Measurements from ENCODE around the gene PCDHGA5.
"Not testable (repeated sequence)": the region's sequence is repeated elsewhere in the genome, so short reads cannot be mapped to it uniquely, and the experiment has no call there.

PCDHGA5 gene

DNA sequence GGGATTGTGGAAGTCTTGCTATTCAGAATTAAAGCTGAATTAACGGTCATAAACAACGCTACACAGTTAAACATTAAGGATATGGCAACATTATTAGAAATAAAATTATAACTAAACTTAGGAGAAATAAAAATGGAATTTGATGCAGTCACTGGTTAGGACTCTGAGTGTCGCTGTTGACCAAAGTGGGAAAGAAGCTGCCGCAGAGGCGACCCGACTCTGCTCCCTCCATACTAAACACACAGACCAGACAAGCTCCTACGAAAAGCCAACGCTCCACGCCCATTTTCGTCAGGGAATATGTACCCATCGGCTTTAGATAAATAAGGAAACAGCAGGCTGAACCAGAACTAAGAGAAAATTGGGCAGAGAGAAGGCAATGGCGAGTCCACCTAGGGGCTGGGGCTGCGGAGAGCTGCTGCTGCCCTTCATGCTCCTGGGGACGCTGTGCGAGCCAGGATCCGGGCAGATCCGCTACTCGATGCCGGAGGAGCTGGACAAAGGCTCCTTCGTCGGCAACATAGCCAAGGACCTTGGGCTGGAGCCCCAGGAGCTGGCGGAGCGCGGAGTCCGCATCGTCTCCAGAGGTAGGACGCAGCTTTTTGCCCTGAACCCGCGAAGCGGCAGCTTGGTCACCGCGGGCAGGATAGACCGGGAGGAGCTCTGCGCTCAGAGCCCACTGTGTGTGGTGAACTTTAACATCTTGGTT, at the start of gene PCDHGA5:
Gene PCDHGA5, plus strand, starts transcription at position 211 of the 709 bp plus-strand sequence. Its CDS starts 169 bp downstream, at position 380.
- in situ Hi-C loops (cut with HindIII; ENCODE audit: low pct_ligation_motif_present, low sequenced_read_pairs): no loop called here
- H3K27ac ChIP-seq: no peak within 1 kb of the TSS
- no peak within 1 kb of the TSS for H3K4me3 ChIP-seq (ENCODE audit: low read depth, low read length)
- TF ChIP-seq CTCF (IDR thresholded peaks at IDR 0.05; ENCODE audit: low read depth, low read length, missing control alignments): peak; percentile 29
- no peak for DNase-seq
- H3K36me3 ChIP-seq (replicated peaks): no peaks in the 10 kb centered on the region
- peaks cover 8% of the 10 kb centered on the region for H3K27me3 ChIP-seq (replicated peaks)

DNA sequence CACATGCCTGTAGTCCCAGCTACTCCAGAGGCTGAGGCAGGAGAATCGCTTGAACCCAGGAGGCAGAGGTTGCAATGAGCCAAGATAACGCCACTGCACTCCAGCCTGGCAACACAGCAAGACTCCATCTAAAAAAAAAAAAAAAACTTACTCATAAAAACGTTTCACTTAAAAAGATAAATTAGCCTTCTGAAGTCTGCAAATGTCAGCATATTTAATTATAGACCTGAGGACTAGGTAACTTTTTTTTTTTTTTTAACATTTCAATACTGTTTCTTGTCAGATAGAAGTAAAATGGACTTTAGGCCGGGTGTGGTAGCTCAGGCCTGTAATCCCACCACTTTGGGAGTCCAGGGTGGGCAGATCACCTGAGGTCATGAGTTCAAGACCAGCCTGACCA, 47.0 kb upstream of the PCDHGA5 start:
- DNase-seq; H3K4me3 ChIP-seq (ENCODE audit: low read depth, low read length); H3K27me3 ChIP-seq (replicated peaks); H3K27ac ChIP-seq; in situ Hi-C loops (cut with HindIII; ENCODE audit: low pct_ligation_motif_present, low sequenced_read_pairs): not testable (repeated sequence)
- peaks cover 17% of the 10 kb centered on the region for H3K36me3 ChIP-seq (replicated peaks)

- H3K4me3 ChIP-seq (ENCODE audit: low read depth, low read length): no peak overlapping the region
- peak; percentile 29 for DNase-seq
- no peaks in the 10 kb centered on the region for H3K27me3 ChIP-seq (replicated peaks)
- in situ Hi-C loops (cut with HindIII; ENCODE audit: low pct_ligation_motif_present, low sequenced_read_pairs): no loop called here
- no peak for TF ChIP-seq CTCF (IDR thresholded peaks at IDR 0.05; ENCODE audit: low read depth, low read length, missing control alignments)
- H3K27ac ChIP-seq: no peak overlapping the region
- H3K36me3 ChIP-seq (replicated peaks): peaks cover 17% of the 10 kb centered on the region
Measured at GRCh38 chr5:141319202-141319601, 44.8 kb upstream of the PCDHGA5 start.

DNA sequence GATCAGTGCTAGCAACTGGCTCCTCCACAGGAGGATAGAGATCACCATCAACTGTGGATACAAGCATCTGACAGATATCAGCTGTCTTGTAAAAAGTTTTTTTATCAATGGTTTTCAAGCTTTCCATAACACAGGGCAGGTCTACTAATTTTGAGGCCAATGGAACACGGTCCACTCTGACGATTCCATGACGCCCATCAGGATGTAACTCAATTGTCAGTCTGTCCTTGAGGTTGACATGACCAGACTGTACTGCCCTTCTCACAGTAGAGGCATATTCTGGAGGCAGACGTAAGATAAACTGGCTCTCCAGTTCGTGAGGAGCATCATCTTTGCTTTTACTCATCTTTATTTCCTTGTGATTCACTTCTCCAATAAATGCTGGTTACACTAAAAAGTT, 44.3 kb upstream of the PCDHGA5 start:
- no peak for DNase-seq
- peak overlapping the region; percentile 87 for H3K4me3 ChIP-seq (ENCODE audit: low read depth, low read length)
- H3K27me3 ChIP-seq (replicated peaks): no peaks in the 10 kb centered on the region
- H3K27ac ChIP-seq: peak overlapping the region; percentile 97
- peaks cover 17% of the 10 kb centered on the region for H3K36me3 ChIP-seq (replicated peaks)
- in situ Hi-C loops (cut with HindIII; ENCODE audit: low pct_ligation_motif_present, low sequenced_read_pairs): no loop called here
- TF ChIP-seq CTCF (IDR thresholded peaks at IDR 0.05; ENCODE audit: low read depth, low read length, missing control alignments): no peak

GRCh38 chr5:141320225-141321169, 43.5 kb upstream of the PCDHGA5 start, which contains the start of gene TAF7:
TSS of gene TAF7 (minus strand) at chr5:141320784. CDS start at chr5:141320044, 740 bp downstream.
- in situ Hi-C loops (cut with HindIII; ENCODE audit: low pct_ligation_motif_present, low sequenced_read_pairs): no loop called here
- Histone ChIP-seq H3K4me3 (ENCODE audit: low read depth, low read length) (peak within 1 kb of the TSS; percentile 87), H3K36me3 (replicated peaks) (peaks cover 17% of the 10 kb centered on the region), H3K27me3 (replicated peaks) (no peaks in the 10 kb centered on the region), H3K27ac (peak within 1 kb of the TSS; percentile 97)
- peak; percentile 91 for TF ChIP-seq CTCF (IDR thresholded peaks at IDR 0.05; ENCODE audit: low read depth, low read length, missing control alignments)
- DNase-seq: peak; percentile 86

GRCh38 chr5:141322261-141322660, 41.7 kb upstream of the PCDHGA5 start:
- no peak overlapping the region for H3K27ac ChIP-seq
- no peak for DNase-seq
- H3K27me3 ChIP-seq (replicated peaks): no peaks in the 10 kb centered on the region
- peaks cover 12% of the 10 kb centered on the region for H3K36me3 ChIP-seq (replicated peaks)
- in situ Hi-C loops (cut with HindIII; ENCODE audit: low pct_ligation_motif_present, low sequenced_read_pairs): no loop called here
- H3K4me3 ChIP-seq (ENCODE audit: low read depth, low read length): no peak overlapping the region
- no peak for TF ChIP-seq CTCF (IDR thresholded peaks at IDR 0.05; ENCODE audit: low read depth, low read length, missing control alignments)

Measured in brain microvascular endothelial cell (primary cell).